Right lobe of liver (tissue), 4 donors: ENCODE measurements around the gene FXYD7.

Experiments
- CTCF ChIP-seq, 4 donors: fragments of 200-600 bp in 3 of 4; fragments of 450-650 bp in 1 of 4; IDR thresholded peaks; one replicate each; pipeline versions ENCODE4 v1.5.1 to v1.8.0; 2016 to 2022; ENCODE audit warnings: antibody characterized with exemption in 4 of 4, mild to moderate bottlenecking in 2 of 4
- POLR2A ChIP-seq: fragments of 450-650 bp; IDR thresholded peaks from one replicate; pipeline ENCODE4 v1.6.1; 2017; ENCODE audit warnings: antibody characterized with exemption, mild to moderate bottlenecking
- donor health status: DM: no; HTN: no; CAD: no.
- donor health status: DM: no; HTN: no; CAD: no.
- donor health status: DM: no; HTN: yes; CAD: no.

- TF ChIP-seq CTCF (IDR thresholded peaks at IDR 0.05): no peak
- TF ChIP-seq POLR2A: no peak
These were observed 28.7 kb downstream of the FXYD7 start for GRCh38 chr19:35171730-35172129.
